ENCODE measurements around the gene DAW1. TPM values are rescaled to one million over a fixed set of nuclear protein-coding genes. Genes with fewer than 3 reads are reported as not detected.

Gene DAW1
- total RNA-seq, 1 donor from 2014 or later, result 4.9 TPM

- ATAC-seq (peak in 1 of 2 donors; percentile 58), DNase-seq (no peak)
- no peaks in the 10 kb centered on the region for H3K27me3 ChIP-seq (ENCODE audit: low read depth)
- intact Hi-C loops (cut with DNase I), result no loop called here
- H3K27ac ChIP-seq, result no peak overlapping the region
- H3K36me3 ChIP-seq, result no peaks in the 10 kb centered on the region
- peak; percentile 70 for TF ChIP-seq CTCF (IDR thresholded peaks at IDR 0.05)
- H3K4me1 ChIP-seq, result no peaks in the 10 kb centered on the region
- no peak overlapping the region for H3K4me3 ChIP-seq
- no peaks in the 10 kb centered on the region for H3K9me3 ChIP-seq
These were observed 9.1 kb upstream of the DAW1 start for GRCh38 chr2:227862227-227862740.

GRCh38 chr2:227862741-227863588, 8.5 kb upstream of the DAW1 start:
- intact Hi-C loops (cut with DNase I), result no loop called here
- TF ChIP-seq CTCF (IDR thresholded peaks at IDR 0.05), result no peak

GRCh38 chr2:227864161-227864756, 7.2 kb upstream of the DAW1 start:
- H3K4me3 ChIP-seq, result no peak overlapping the region
- TF ChIP-seq CTCF (IDR thresholded peaks at IDR 0.05), result no peak
- ATAC-seq (peak in 1 of 2 donors; percentile 44), DNase-seq (no peak)
- H3K9me3 ChIP-seq, result no peaks in the 10 kb centered on the region
- H3K4me1 ChIP-seq, result no peaks in the 10 kb centered on the region
- peak overlapping the region; percentile 9 for H3K27ac ChIP-seq
- H3K27me3 ChIP-seq (ENCODE audit: low read depth), result peaks cover 4% of the 10 kb centered on the region
- H3K36me3 ChIP-seq, result no peaks in the 10 kb centered on the region
- intact Hi-C loops (cut with DNase I), result no loop called here

More at GRCh38 chr2:227862741-227863588, 8.5 kb upstream of the DAW1 start:
- ATAC-seq, result peak; percentile 44 to 62
- H3K4me1 ChIP-seq, result no peaks in the 10 kb centered on the region
- H3K36me3 ChIP-seq, result no peaks in the 10 kb centered on the region
- DNase-seq, result no peak
- H3K27ac ChIP-seq, result no peak overlapping the region
- H3K4me3 ChIP-seq, result no peak overlapping the region
- no peaks in the 10 kb centered on the region for H3K9me3 ChIP-seq
- H3K27me3 ChIP-seq (ENCODE audit: low read depth), result no peaks in the 10 kb centered on the region

GRCh38 chr2:227865291-227865690, 6.1 kb upstream of the DAW1 start:
- intact Hi-C loops (cut with DNase I), result no loop called here
- H3K27ac ChIP-seq, result no peak overlapping the region
- H3K4me1 ChIP-seq, result no peaks in the 10 kb centered on the region
- no peak for ATAC-seq
- no peaks in the 10 kb centered on the region for H3K36me3 ChIP-seq
- no peaks in the 10 kb centered on the region for H3K9me3 ChIP-seq
- peaks cover 4% of the 10 kb centered on the region for H3K27me3 ChIP-seq (ENCODE audit: low read depth)
- DNase-seq, result no peak
- no peak for TF ChIP-seq CTCF (IDR thresholded peaks at IDR 0.05)
- H3K4me3 ChIP-seq, result no peak overlapping the region

- peaks cover 16% of the 10 kb centered on the region for H3K27me3 ChIP-seq (ENCODE audit: low read depth)
- ATAC-seq (no peak), DNase-seq (no peak)
- no peaks in the 10 kb centered on the region for H3K36me3 ChIP-seq
- TF ChIP-seq CTCF (IDR thresholded peaks at IDR 0.05), result no peak
- H3K4me3 ChIP-seq, result no peak overlapping the region
- peaks cover 7% of the 10 kb centered on the region for H3K4me1 ChIP-seq
- no peak overlapping the region for H3K27ac ChIP-seq
- H3K9me3 ChIP-seq, result no peaks in the 10 kb centered on the region
- intact Hi-C loops (cut with DNase I), result no loop called here
These were observed 4.0 kb upstream of the DAW1 start for GRCh38 chr2:227867386-227867785.

All from lower lobe of right lung (tissue), 2 donors.